ENCODE measurements around the gene SPIC.

The SPIC gene

DNA sequence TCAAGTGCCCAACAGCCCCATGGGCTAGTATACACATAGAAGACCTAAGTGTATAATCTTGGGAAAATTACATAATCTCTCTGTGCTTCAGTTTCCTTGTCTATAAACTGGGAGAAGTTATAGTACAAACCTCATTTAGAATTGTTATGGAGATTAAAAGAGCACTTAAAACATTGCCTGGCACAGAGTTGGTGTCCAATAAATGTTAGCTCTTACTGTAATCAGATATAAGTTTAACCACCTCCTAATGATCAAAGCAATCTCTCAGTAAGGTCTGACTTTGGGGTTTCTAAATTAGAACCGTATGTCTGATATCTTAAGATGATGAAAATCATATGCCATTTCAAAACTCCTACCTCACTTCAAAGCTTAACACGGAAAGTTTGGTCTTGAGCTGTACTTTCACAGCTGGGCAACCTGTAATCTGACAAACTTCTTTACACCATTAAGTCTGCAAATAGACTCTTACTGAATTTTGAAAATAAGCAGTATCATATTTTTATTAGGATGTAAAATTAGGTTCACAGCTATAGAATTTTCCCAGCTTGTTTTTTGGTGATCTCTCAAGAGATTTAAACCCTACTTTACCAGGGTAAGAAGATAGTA lies 61.0 kb downstream of the SPIC start:
- DNase-seq (ENCODE audit: low read depth), result no peak

Data from activated T-cell treated with anti-CD3 and anti-CD28 coated beads for 24 hours (primary cell).